DOHH2 (cell line): ENCODE results near the gene MRPL4.

Source experiments
- H3F3A ChIP-seq: fragments of 200-600 bp; sonication (generic), shearing (Covaris generic); 2 replicates; pipeline ENCODE4 v1.6.0; 2016; ENCODE audit warnings: antibody characterized with exemption, mild to moderate bottlenecking; ENCODE audit not compliant: control insufficient read depth, insufficient read depth
- H3K27ac ChIP-seq: fragments of 200-600 bp; sonication (generic); 2 replicates; pipeline ENCODE4 v1.5.1; 2014; ENCODE audit warnings: low read depth, mild to moderate bottlenecking, low read length, moderate library complexity
- H3K27me3 ChIP-seq: fragments of 200-600 bp; sonication (generic); 2 replicates; pipeline ENCODE4 v1.6.1; 2014; ENCODE audit warnings: mild to moderate bottlenecking, low read length, mixed read lengths; ENCODE audit not compliant: control insufficient read depth
- H3K36me3 ChIP-seq: fragments of 200-600 bp; sonication (generic); 2 replicates; pipeline ENCODE4 v1.6.1; 2014; ENCODE audit warnings: mild to moderate bottlenecking, low read length, moderate library complexity, mixed read lengths; ENCODE audit not compliant: control insufficient read depth
- H3K4me1 ChIP-seq: fragments of 200-600 bp; sonication (generic); 2 replicates; pipeline ENCODE4 v1.6.1; 2014; ENCODE audit warnings: mild to moderate bottlenecking, low read length, mixed read lengths; ENCODE audit not compliant: control insufficient read depth
- H3K4me2 ChIP-seq: fragments of 200-600 bp; sonication (generic); 2 replicates; pipeline ENCODE4 v1.6.0; 2014; ENCODE audit warnings: mild to moderate bottlenecking, low read length, moderate library complexity
- H3K4me3 ChIP-seq: fragments of 200-600 bp; sonication (generic); 2 replicates; pipeline ENCODE4 v1.5.1; 2014; ENCODE audit warnings: mild to moderate bottlenecking, low read length, mixed read lengths
- H3K79me2 ChIP-seq: fragments of 200-600 bp; sonication (generic); 2 replicates; pipeline ENCODE4 v1.6.1; 2014; ENCODE audit warnings: mild to moderate bottlenecking, low read length, mixed read lengths; ENCODE audit not compliant: control insufficient read depth
- H3K9me2 ChIP-seq: fragments of 200-600 bp; sonication (generic); replicated peaks from 2 replicates; pipeline ENCODE4 v1.6.1; 2014; ENCODE audit warnings: mild to moderate bottlenecking, low read length, mixed read lengths; ENCODE audit not compliant: control insufficient read depth
- H3K9me3 ChIP-seq: fragments of 200-600 bp; sonication (generic); 2 replicates; pipeline ENCODE4 v1.6.1; 2014; ENCODE audit warnings: antibody characterized with exemption, low read length, mixed read lengths; ENCODE audit not compliant: control insufficient read depth, insufficient read depth
- H4K20me1 ChIP-seq: fragments of 200-600 bp; sonication (generic); 2 replicates; pipeline ENCODE4 v1.6.0; 2014; ENCODE audit warnings: low read depth, mild to moderate bottlenecking, antibody characterized with exemption, low read length, moderate library complexity; ENCODE audit not compliant: control insufficient read depth, insufficient read depth
- CTCF ChIP-seq: fragments of 200-600 bp; sonication (generic); IDR thresholded peaks from one replicate; pipeline ENCODE4 v1.5.1; 2014; ENCODE audit warnings: antibody characterized with exemption, mild to moderate bottlenecking, low read depth, low read length; ENCODE audit not compliant: poor library complexity, severe bottlenecking
- EZH2phosphoT487 ChIP-seq: fragments of 200-600 bp; sonication (generic); IDR thresholded peaks from 2 replicates; pipeline ENCODE4 v1.6.1; 2017; ENCODE audit warnings: borderline replicate concordance, mild to moderate bottlenecking, antibody characterized with exemption, low read length, moderate library complexity, mixed read lengths

Gene MRPL4

DNA sequence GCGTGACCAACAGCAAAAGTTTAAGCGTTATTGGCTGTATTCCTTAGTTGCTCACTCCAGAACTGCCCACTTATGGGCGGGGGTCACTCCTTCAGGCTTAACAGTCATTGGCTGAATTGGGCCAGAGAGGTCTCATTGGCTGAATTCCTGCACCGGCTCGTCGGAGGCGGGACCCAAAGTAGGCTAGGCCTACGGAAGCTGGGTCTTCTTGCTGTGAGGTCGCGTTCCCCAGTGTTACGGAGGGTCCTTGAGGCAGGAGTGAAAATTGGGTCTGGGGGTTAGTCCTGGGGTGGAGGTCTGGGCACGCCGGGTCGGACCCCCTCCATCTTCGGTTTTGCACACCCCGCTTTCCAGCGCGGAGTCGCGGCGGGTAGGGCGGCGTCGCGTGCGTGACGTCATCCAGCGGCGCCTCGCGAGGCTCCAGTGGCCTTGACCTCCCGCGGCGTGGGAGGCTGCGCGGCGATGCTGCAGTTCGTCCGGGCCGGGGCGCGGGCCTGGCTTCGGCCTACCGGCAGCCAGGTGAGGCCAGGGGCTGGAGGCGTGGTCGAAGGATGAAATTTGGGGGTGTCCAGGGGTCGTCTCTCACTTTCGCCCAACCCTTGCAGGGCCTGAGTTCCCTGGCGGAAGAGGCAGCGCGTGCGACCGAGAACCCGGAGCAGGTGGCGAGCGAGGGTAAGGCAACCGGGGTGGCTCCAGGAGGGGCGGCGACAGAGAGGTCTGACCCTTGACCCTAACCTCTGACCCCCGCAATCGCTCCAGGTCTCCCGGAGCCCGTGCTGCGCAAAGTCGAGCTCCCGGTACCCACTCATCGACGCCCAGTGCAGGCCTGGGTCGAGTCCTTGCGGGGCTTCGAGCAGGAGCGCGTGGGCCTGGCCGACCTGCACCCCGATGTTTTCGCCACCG lies at the start of gene MRPL4:
TSS of gene MRPL4 (plus strand) at position 423 of the 903 bp plus-strand sequence. CDS start at position 463, 40 bp downstream.
- Histone ChIP-seq H3K4me2 (peak within 1 kb of the TSS; percentile 92), H3K27me3 (no peaks in the 10 kb centered on the region), H3K79me2 (peaks cover 55% of the 10 kb centered on the region), H4K20me1 (peaks cover 9% of the 10 kb centered on the region; the same call in 1 of the 2 replicates), H3K27ac (peak within 1 kb of the TSS; percentile 49), H3K4me3 (peak within 1 kb of the TSS; percentile 81), H3K36me3 (peaks cover 48% of the 10 kb centered on the region), H3K9me3 (peaks cover 4% of the 10 kb centered on the region; the same call in 1 of the 2 replicates), H3F3A (peaks cover 18% of the 10 kb centered on the region), H3K4me1 (peaks cover 58% of the 10 kb centered on the region), H3K9me2 (no peaks in the 10 kb centered on the region)
- TF ChIP-seq EZH2phosphoT487, result no peak
- TF ChIP-seq CTCF, result no peak

- Histone ChIP-seq H3K79me2 (peaks cover 40% of the 10 kb centered on the region), H3K36me3 (peaks cover 7% of the 10 kb centered on the region; the same call in 1 of the 2 replicates), H3K4me3 (peak overlapping the region; percentile 6), H3K9me2 (no peaks in the 10 kb centered on the region), H3F3A (peaks cover 29% of the 10 kb centered on the region), H3K9me3 (no peaks in the 10 kb centered on the region), H4K20me1 (no peaks in the 10 kb centered on the region), H3K27ac (peak overlapping the region; percentile 94), H3K4me2 (peak overlapping the region; percentile 70), H3K4me1 (peaks cover 76% of the 10 kb centered on the region), H3K27me3 (no peaks in the 10 kb centered on the region)
- no peak for TF ChIP-seq EZH2phosphoT487
- no peak for TF ChIP-seq CTCF
Measured at GRCh38 chr19:10203686-10204085, 48.3 kb upstream of the MRPL4 start.

DNA sequence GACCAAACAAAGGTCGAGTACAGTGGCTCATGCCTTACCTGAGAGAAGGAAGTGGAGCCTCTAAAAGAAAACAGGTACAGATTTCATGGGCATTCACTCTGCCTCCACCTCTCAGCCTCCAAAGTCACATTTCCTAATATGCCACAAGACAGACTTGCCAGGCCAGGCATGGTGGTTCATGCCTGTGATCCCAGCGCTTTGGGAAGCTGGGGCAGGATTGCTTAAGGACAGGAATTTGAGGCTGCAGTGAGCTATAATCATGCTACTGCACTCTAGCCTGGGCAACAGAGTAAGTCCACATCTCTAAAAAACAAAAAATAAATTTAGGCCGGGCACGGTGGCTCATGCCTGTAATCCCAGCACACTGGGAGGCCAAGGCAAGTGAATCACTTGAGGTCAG lies 46.4 kb upstream of the MRPL4 start:
- TF ChIP-seq CTCF (no peak), EZH2phosphoT487 (no peak)
- Histone ChIP-seq H3K36me3 (peaks cover 7% of the 10 kb centered on the region; the same call in 1 of the 2 replicates), H3K4me3 (no peak overlapping the region), H3K4me1 (peaks cover 57% of the 10 kb centered on the region), H3K27ac (no peak overlapping the region), H3K4me2 (no peak overlapping the region), H3K9me2 (no peaks in the 10 kb centered on the region), H3K9me3 (no peaks in the 10 kb centered on the region), H3F3A (peaks cover 18% of the 10 kb centered on the region), H4K20me1 (no peaks in the 10 kb centered on the region), H3K79me2 (peaks cover 32% of the 10 kb centered on the region), H3K27me3 (no peaks in the 10 kb centered on the region)
